ENCODE measurements around the gene PITPNC1.

DNA sequence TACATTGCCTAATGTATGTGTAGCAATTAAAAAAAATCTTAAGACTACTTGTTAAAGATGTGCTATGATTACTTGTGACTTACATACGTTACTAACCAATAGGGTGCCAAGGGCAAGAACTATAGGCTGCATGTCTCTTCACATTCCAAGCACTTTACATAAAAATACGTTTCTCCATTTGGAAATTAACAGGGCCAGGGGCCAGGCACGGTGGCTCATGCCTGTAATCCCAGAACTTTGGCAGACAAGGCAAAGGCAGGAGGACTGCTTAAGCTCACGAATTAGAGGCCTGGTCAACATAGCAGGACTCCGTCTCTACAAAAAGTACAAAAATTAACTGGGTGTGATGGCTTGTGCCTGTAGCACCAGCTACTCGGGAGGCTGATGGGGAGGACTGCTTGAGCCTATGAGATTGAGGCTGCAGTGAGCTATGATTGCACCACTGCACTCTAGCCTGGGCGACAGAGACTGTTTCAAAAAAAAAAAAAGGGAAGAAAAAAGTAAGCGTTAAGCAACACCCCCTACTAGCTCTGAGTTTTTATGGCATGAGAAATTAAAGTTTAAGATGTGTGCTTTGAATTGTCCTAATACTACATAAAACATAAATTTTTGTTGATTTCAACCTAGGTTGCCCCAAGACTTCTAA is 23.0 kb upstream of the PITPNC1 start:
- TF ChIP-seq, protein P1, sequence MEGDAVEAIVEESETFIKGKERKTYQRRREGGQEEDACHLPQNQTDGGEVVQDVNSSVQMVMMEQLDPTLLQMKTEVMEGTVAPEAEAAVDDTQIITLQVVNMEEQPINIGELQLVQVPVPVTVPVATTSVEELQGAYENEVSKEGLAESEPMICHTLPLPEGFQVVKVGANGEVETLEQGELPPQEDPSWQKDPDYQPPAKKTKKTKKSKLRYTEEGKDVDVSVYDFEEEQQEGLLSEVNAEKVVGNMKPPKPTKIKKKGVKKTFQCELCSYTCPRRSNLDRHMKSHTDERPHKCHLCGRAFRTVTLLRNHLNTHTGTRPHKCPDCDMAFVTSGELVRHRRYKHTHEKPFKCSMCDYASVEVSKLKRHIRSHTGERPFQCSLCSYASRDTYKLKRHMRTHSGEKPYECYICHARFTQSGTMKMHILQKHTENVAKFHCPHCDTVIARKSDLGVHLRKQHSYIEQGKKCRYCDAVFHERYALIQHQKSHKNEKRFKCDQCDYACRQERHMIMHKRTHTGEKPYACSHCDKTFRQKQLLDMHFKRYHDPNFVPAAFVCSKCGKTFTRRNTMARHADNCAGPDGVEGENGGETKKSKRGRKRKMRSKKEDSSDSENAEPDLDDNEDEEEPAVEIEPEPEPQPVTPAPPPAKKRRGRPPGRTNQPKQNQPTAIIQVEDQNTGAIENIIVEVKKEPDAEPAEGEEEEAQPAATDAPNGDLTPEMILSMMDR (IDR thresholded peaks at IDR 0.05), result no peak
- TF ChIP-seq POLR2A (IDR thresholded peaks at IDR 0.05), result no peak

Data from adrenal gland (tissue), 5 donors.